HepG2 (cell line): ENCODE data around the gene TBCE. TPM values are rescaled to one million over a fixed set of nuclear protein-coding genes. Genes with fewer than 3 reads are reported as not detected.

Source experiments
- ASH2L ChIP-seq: fragments of 300-600, 200-600 bp; sonication (generic); IDR thresholded peaks from 2 replicates; pipeline ENCODE4 v1.7.0; 2017; ENCODE audit warnings: low read depth, mild to moderate bottlenecking, moderate library complexity, mixed read lengths, low read length; ENCODE audit not compliant: insufficient read length
- ATF4 ChIP-seq, 2 experiments: fragments of 450-650 bp in 1 of 2; sonication (generic) in 1 of 2; formaldehyde crosslinking; IDR thresholded peaks; 2 replicates each; pipeline versions ENCODE4 v1.5.0 to v1.8.0; 2020 to 2022; ENCODE audit warnings: mild to moderate bottlenecking in 1 of 2, missing genetic modification reagents in 1 of 2
- CREB1 ChIP-seq, 2 experiments: fragments of 450-650 bp in 1 of 2; IDR thresholded peaks; 2 replicates each; pipeline ENCODE4 v1.6.1; 2016 to 2017; ENCODE audit warnings: control low read depth in 1 of 2, mild to moderate bottlenecking in 1 of 2, missing compliant biosample characterization in 1 of 2, missing genetic modification characterization in 1 of 2
- DNMT1 ChIP-seq: sonication (generic); formaldehyde crosslinking; IDR thresholded peaks from 2 replicates; pipeline ENCODE4 v1.5.1; 2020; ENCODE audit warnings: mild to moderate bottlenecking, missing genetic modification reagents
- FOXP1 ChIP-seq, 2 experiments: fragments of 450-650 bp in 1 of 2; IDR thresholded peaks; 2 replicates each; pipeline ENCODE4 v1.6.1; 2017 to 2018; ENCODE audit warnings: antibody characterized with exemption in 1 of 2
- HNF4G ChIP-seq, 2 experiments: sonication (generic) in 1 of 2; formaldehyde crosslinking in 1 of 2; IDR thresholded peaks; 2 replicates each; pipeline versions ENCODE4 v1.4.0 to v1.6.1; 2011 to 2020; ENCODE audit warnings: borderline replicate concordance in 2 of 2, low read depth in 2 of 2, mild to moderate bottlenecking in 2 of 2, low read length in 1 of 2, missing genetic modification reagents in 1 of 2, moderate library complexity in 1 of 2
- HOXD1 ChIP-seq: sonication (generic); formaldehyde crosslinking; IDR thresholded peaks from 2 replicates; pipeline ENCODE4 v1.5.0; 2020; ENCODE audit warnings: missing genetic modification reagents
- IKZF5 ChIP-seq: IDR thresholded peaks from 2 replicates; pipeline ENCODE4 v1.6.1; 2018; ENCODE audit warnings: missing genetic modification reagents, mild to moderate bottlenecking, missing compliant biosample characterization
- NR2F2 ChIP-seq: IDR thresholded peaks from 2 replicates; pipeline ENCODE4 v1.6.1; 2012; ENCODE audit warnings: low read depth, inconsistent platforms, borderline replicate concordance
- POGZ ChIP-seq: sonication (generic); formaldehyde crosslinking; IDR thresholded peaks from 2 replicates; pipeline ENCODE4 v1.4.0; 2020; ENCODE audit warnings: mild to moderate bottlenecking, missing genetic modification reagents
- SMARCE1 ChIP-seq: fragments of 450-650 bp; IDR thresholded peaks from 2 replicates; pipeline ENCODE4 v1.6.1; 2017; ENCODE audit warnings: borderline replicate concordance
- SYNCRIP ChIP-seq: fragments of 200-400 bp; formaldehyde crosslinking; IDR thresholded peaks from 2 replicates; pipeline ENCODE4 v1.6.1; 2018; ENCODE audit warnings: mild to moderate bottlenecking, low read depth, low read length; ENCODE audit not compliant: insufficient read depth
- TEAD2 ChIP-seq: sonication (generic); formaldehyde crosslinking; IDR thresholded peaks from 2 replicates; pipeline ENCODE4 v1.9.0; 2021; ENCODE audit warnings: missing genetic modification reagents
- ZNF232 ChIP-seq: sonication (generic); formaldehyde crosslinking; IDR thresholded peaks from 2 replicates; pipeline ENCODE4 v1.4.0; 2020; ENCODE audit warnings: missing genetic modification reagents, borderline replicate concordance
- ZNF251 ChIP-seq: sonication (generic); formaldehyde crosslinking; IDR thresholded peaks from 2 replicates; pipeline ENCODE4 v1.9.0; 2021; ENCODE audit warnings: mild to moderate bottlenecking, missing genetic modification reagents
- ZNF747 ChIP-seq: sonication (generic); formaldehyde crosslinking; IDR thresholded peaks from 2 replicates; pipeline ENCODE4 v1.8.1; 2023; ENCODE audit warnings: missing genetic modification reagents, mild to moderate bottlenecking, borderline replicate concordance
- polyA plus RNA-seq, 8 experiments: library from polyadenylated mRNA; depleted of rRNA in 3 of 8; stranded (reverse) in 7 of 8; unstranded in 1 of 8; fragments of >200 nt; fragmentation: Illumina TruSeq in 4 of 8; extraction: Trizol in 4 of 8; gene quantifications; 2 replicates each; pipeline versions ENCODE4 v1.2.1 to v1.2.3, GENCODE V29; 2011 to 2016; ENCODE audit warnings: low read depth in 4 of 8, missing spikeins in 1 of 8, mixed read lengths in 1 of 8; ENCODE audit not compliant: insufficient read depth in 1 of 8
- total RNA-seq, 5 experiments: library from RNA; depleted of rRNA; stranded (reverse); fragments of >200 nt; fragmentation: Illumina TruSeq; extraction: Trizol; gene quantifications; 2 replicates each; pipeline ENCODE4 v1.2.3, GENCODE V29; 2016; ENCODE audit warnings: low read depth in 1 of 5
- TF ChIP-seq, protein P1 (sequence below): IDR thresholded peaks from 2 replicates; pipeline ENCODE4 v1.6.1; 2016; ENCODE audit warnings: missing biosample characterization, missing genetic modification reagents, low read depth
- TF ChIP-seq, protein P2 (sequence below): sonication (generic); formaldehyde crosslinking; conservative IDR thresholded peaks from 2 replicates; pipeline ENCODE4 v1.8.0; 2022; ENCODE audit warnings: mild to moderate bottlenecking, moderate library complexity, missing genetic modification reagents
- TF ChIP-seq, protein P3 (sequence below): sonication (generic); formaldehyde crosslinking; IDR thresholded peaks from 2 replicates; pipeline ENCODE4 v1.5.1; 2020; ENCODE audit warnings: missing genetic modification reagents, mild to moderate bottlenecking, borderline replicate concordance

Gene TBCE
- total and polyA plus RNA-seq, 2 of the 13 experiments (the other 11 are each of a cell fraction or from before 2014, with no cell fraction given), result 25.6 to 31.1 TPM

DNA sequence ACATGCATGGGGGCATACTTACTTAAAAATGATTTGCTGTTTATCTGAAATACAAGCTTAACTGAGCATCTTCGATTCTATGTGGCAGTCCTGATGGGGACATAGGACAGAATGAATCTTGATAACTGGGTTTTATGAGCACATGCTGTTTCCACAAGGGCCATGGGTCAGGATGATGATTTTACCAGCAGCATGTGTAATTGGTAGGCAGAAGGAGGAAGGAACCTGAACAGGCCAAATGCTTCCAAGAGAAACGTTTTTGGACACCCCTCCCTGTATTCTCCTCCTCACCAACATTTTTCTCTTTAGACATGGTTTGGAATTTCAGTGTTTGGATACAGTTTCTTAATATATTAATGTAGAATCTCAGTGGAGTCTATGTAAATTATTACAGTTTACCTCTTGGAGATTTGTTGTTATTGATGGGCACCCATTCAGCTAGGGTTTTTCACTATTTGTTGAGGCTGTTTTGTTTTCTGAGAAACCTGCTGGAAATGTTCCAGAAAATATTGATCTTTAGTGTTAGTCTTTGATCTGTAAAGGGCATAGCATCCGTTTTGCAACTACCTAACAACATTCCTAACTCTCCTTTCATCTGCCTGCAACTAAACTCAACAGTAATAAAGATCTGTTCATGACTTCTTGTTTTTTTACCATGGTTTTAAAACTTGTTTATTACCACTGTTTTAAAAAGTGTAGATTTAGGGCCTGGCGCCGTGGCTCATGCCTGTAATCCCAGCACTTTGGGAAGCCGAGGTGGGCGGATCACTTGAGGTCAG is 42.0 kb downstream of the TBCE start (continued):
- TF ChIP-seq IKZF5 (peak; percentile 65; the same call in 1 of the 2 replicates), HOXD1 (CRISPR knock-in tag) (peak; percentile 78; the same call in 1 of the 2 replicates), SMARCE1 (no peak), ATF4 (CRISPR knock-in tag; IDR thresholded peaks at IDR 0.05) (peak in 1 of 2 experiments; percentile 66; a peak in 2 of 4 replicates), TEAD2 (CRISPR knock-in tag) (no peak), POGZ (peak; percentile 39), ASH2L (peak; percentile 86), NR2F2 (peak; percentile 77), ZNF251 (CRISPR knock-in tag) (no peak), ZNF232 (no peak), HNF4G (IDR thresholded peaks at IDR 0.05; ENCODE audit: borderline replicate concordance, low read depth, low read length) (peak; percentile 73), HNF4G (CRISPR knock-in tag; IDR thresholded peaks at IDR 0.05; ENCODE audit: borderline replicate concordance, low read depth) (no peak), SYNCRIP (no peak), DNMT1 (CRISPR knock-in tag) (no peak), CREB1 (IDR thresholded peaks at IDR 0.05) (no peak), CREB1 (CRISPR knock-in tag; IDR thresholded peaks at IDR 0.05) (peak; percentile 66), FOXP1 (IDR thresholded peaks at IDR 0.05) (peak; percentile 94), FOXP1 (CRISPR knock-in tag; IDR thresholded peaks at IDR 0.05) (peak; percentile 99), ZNF747 (no peak)
- TF ChIP-seq, protein P1, sequence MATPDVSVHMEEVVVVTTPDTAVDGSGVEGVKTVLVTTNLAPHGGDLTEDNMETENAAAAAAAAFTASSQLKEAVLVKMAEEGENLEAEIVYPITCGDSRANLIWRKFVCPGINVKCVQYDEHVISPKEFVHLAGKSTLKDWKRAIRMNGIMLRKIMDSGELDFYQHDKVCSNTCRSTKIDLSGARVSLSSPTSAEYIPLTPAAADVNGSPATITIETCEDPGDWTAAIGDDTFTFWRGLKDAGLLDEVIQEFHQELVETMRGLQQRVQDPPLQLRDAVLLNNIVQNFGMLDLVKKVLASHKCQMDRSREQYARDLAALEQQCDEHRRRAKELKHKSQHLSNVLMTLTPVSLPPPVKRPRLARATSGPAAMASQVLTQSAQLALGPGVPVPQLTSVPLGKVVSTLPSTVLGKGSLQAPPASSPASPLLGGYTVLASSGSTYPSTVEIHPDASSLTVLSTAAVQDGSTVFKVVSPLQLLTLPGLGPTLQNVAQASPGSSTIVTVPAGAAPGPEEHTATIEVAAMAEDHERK (CRISPR knock-in tag), result no peak
- TF ChIP-seq, protein P2, sequence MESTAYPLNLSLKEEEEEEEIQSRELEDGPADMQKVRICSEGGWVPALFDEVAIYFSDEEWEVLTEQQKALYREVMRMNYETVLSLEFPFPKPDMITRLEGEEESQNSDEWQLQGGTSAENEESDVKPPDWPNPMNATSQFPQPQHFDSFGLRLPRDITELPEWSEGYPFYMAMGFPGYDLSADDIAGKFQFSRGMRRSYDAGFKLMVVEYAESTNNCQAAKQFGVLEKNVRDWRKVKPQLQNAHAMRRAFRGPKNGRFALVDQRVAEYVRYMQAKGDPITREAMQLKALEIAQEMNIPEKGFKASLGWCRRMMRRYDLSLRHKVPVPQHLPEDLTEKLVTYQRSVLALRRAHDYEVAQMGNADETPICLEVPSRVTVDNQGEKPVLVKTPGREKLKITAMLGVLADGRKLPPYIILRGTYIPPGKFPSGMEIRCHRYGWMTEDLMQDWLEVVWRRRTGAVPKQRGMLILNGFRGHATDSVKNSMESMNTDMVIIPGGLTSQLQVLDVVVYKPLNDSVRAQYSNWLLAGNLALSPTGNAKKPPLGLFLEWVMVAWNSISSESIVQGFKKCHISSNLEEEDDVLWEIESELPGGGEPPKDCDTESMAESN (CRISPR knock-in tag), result 0 out of 2 replicates have a peak, but pooled peaks have one; percentile 31
- TF ChIP-seq, protein P3, sequence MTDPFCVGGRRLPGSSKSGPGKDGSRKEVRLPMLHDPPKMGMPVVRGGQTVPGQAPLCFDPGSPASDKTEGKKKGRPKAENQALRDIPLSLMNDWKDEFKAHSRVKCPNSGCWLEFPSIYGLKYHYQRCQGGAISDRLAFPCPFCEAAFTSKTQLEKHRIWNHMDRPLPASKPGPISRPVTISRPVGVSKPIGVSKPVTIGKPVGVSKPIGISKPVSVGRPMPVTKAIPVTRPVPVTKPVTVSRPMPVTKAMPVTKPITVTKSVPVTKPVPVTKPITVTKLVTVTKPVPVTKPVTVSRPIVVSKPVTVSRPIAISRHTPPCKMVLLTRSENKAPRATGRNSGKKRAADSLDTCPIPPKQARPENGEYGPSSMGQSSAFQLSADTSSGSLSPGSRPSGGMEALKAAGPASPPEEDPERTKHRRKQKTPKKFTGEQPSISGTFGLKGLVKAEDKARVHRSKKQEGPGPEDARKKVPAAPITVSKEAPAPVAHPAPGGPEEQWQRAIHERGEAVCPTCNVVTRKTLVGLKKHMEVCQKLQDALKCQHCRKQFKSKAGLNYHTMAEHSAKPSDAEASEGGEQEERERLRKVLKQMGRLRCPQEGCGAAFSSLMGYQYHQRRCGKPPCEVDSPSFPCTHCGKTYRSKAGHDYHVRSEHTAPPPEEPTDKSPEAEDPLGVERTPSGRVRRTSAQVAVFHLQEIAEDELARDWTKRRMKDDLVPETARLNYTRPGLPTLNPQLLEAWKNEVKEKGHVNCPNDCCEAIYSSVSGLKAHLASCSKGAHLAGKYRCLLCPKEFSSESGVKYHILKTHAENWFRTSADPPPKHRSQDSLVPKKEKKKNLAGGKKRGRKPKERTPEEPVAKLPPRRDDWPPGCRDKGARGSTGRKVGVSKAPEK (CRISPR knock-in tag), result no peak
